ENCODE results near the gene BPTF. TPM values are rescaled to one million over a fixed set of nuclear protein-coding genes. Genes with fewer than 3 reads are reported as not detected.

The BPTF gene
- total and polyA plus RNA-seq, 2 of the 8 experiments (the other 6 are each of a cell fraction or from before 2014, with no cell fraction given) = 107 to 228 TPM

GRCh38 chr17:67824735-67825626 lies at the start of gene BPTF (continued):
- TF ChIP-seq CHD7 (IDR thresholded peaks at IDR 0.05; ENCODE audit: insufficient replicate concordance, low read length) = no peak
